Keratinocyte (primary cell): ENCODE measurements around the gene TBCE. TPM values are rescaled to one million over a fixed set of nuclear protein-coding genes. Genes with fewer than 3 reads are reported as not detected.

Experiments used
- DNase-seq: peaks from one replicate; pipeline ENCODE4 v3.0.0-alpha.2; 2011; ENCODE audit warnings: low read depth, missing footprints, low spot score
- FAIRE-seq: peaks from 2 replicates; lab custom pipeline; 2011; peaks lifted over from hg19 to GRCh38; lab: Jason Lieb, UNC
- H2AFZ ChIP-seq: 2 replicates; pipeline ENCODE4 v1.6.0; 2012; ENCODE audit warnings: low read length, control low read depth, inconsistent platforms; ENCODE audit not compliant: control insufficient read depth
- H3K27ac ChIP-seq: 2 replicates; pipeline ENCODE4 v1.5.1; 2011; ENCODE audit warnings: low read length; ENCODE audit not compliant: control insufficient read depth, insufficient read depth
- H3K27me3 ChIP-seq: 3 replicates; pipeline ENCODE4 v1.6.0; 2011; ENCODE audit warnings: low read length; ENCODE audit not compliant: control insufficient read depth, insufficient read depth; ENCODE audit errors: extremely low read depth
- H3K36me3 ChIP-seq, 2 experiments: 2 replicates in 1 of 2; 3 replicates in 1 of 2; pipeline ENCODE4 v1.5.1; 2011; ENCODE audit warnings: low read length in 2 of 2, mild to moderate bottlenecking in 1 of 2; ENCODE audit not compliant: control insufficient read depth in 2 of 2, insufficient read depth in 2 of 2; ENCODE audit errors: extremely low read depth in 1 of 2
- H3K4me1 ChIP-seq: 3 replicates; pipeline ENCODE4 v1.5.1; 2011; ENCODE audit warnings: low read length; ENCODE audit not compliant: control insufficient read depth, insufficient read depth; ENCODE audit errors: extremely low read depth
- H3K4me2 ChIP-seq: 3 replicates; pipeline ENCODE4 v1.6.0; 2011; ENCODE audit warnings: low read depth, low read length; ENCODE audit not compliant: control insufficient read depth, insufficient read depth; ENCODE audit errors: extremely low read depth
- H3K4me3 ChIP-seq, 3 experiments: fragments of 200-600 bp in 1 of 3; sonication (generic) in 1 of 3; 2 replicates in 2 of 3; 3 replicates in 1 of 3; pipeline ENCODE4 v1.5.1; 2011 to 2016; ENCODE audit warnings: low read length in 3 of 3, mild to moderate bottlenecking in 3 of 3, control low read depth in 2 of 3, inconsistent platforms in 1 of 3, low read depth in 1 of 3, mixed read lengths in 1 of 3, mixed run types in 1 of 3, moderate library complexity in 1 of 3; ENCODE audit not compliant: control insufficient read depth in 2 of 3, insufficient read depth in 2 of 3; ENCODE audit errors: extremely low read depth in 1 of 3
- H3K79me2 ChIP-seq: 2 replicates; pipeline ENCODE4 v1.6.0; 2012; ENCODE audit warnings: low read length; ENCODE audit not compliant: control insufficient read depth, insufficient read depth
- H3K9ac ChIP-seq: 3 replicates; pipeline ENCODE4 v1.6.0; 2011; ENCODE audit warnings: low read length; ENCODE audit not compliant: control insufficient read depth, insufficient read depth; ENCODE audit errors: extremely low read depth
- H3K9me1 ChIP-seq: 3 replicates; pipeline ENCODE4 v1.6.0; 2011; ENCODE audit warnings: low read length; ENCODE audit not compliant: control insufficient read depth, insufficient read depth; ENCODE audit errors: extremely low read depth
- H3K9me3 ChIP-seq: 2 replicates; pipeline ENCODE4 v1.5.1; 2012; ENCODE audit warnings: low read depth, low read length; ENCODE audit not compliant: control insufficient read depth
- H4K20me1 ChIP-seq: 3 replicates; pipeline ENCODE4 v1.6.0; 2011; ENCODE audit warnings: low read length; ENCODE audit not compliant: control insufficient read depth, insufficient read depth; ENCODE audit errors: extremely low read depth
- CTCF ChIP-seq, 3 experiments: IDR thresholded peaks in 1 of 3; conservative IDR thresholded peaks in 1 of 3; optimal IDR thresholded peaks in 1 of 3; 2 replicates in 2 of 3; 3 replicates in 1 of 3; pipeline versions ENCODE3 to v1.5.1; 2011; ENCODE audit warnings: low read length in 3 of 3, mild to moderate bottlenecking in 3 of 3, moderate library complexity in 2 of 3, control low read depth in 1 of 3, inconsistent platforms in 1 of 3; ENCODE audit not compliant: insufficient read depth in 2 of 3; ENCODE audit errors: extremely low read depth in 1 of 3
- EZH2 ChIP-seq: IDR thresholded peaks from one replicate; pipeline ENCODE4 v1.6.1; 2012; ENCODE audit warnings: inconsistent platforms, mild to moderate bottlenecking, low read length, moderate library complexity
- dilution Hi-C: fragments of 300-500 bp; cut with MboI; formaldehyde crosslinking; loops from one replicate; pipeline ENCODE4 v1.7.0; 2020; ENCODE audit warnings: low sequenced_read_pairs; ENCODE audit not compliant: extremely low pct_ligation_motif_present
- polyA plus RNA-seq, 5 experiments: library from polyadenylated mRNA; depleted of rRNA in 3 of 5; stranded (reverse) in 3 of 5; stranded (forward) in 1 of 5; unstranded in 1 of 5; fragments of >200 nt; gene quantifications; 1 replicate in 1 of 5; 2 replicates in 3 of 5; 3 replicates in 1 of 5; pipeline versions ENCODE4 v1.2.1 to v1.2.3, GENCODE V29; 2011 to 2012; ENCODE audit warnings: missing spikeins in 2 of 5, low read depth in 1 of 5, low replicate concordance in 1 of 5

Gene TBCE
- polyA plus RNA-seq, 1 donor (not counting 4 experiments of a cell fraction or from before 2014, with no cell fraction given) = 27.5 TPM

DNA sequence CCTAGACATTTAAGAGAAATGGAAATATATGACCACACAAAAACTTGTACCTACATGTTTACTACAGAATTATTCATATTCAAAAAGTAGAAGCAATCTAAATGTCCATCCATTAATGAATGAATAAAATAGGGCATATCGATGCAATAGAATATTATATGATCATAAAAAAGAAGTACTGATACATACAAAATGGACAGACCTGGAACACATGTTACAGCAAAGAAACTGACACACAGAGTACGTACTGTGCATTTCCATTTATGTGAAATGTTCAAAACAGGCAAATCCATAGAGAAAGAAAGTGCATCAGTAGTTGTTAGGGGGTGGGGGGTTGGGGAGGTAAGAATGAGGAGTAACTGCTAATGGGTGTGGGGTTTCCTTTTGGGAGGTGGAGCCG lies 97.8 kb downstream of the TBCE start:
- Histone ChIP-seq H3K36me3 (peaks cover 2 to 13% of the 10 kb centered on the region in 2 experiments), H3K27me3 (no peaks in the 10 kb centered on the region), H3K27ac (no peak overlapping the region), H3K4me2 (no peak overlapping the region), H4K20me1 (no peaks in the 10 kb centered on the region), H3K9me1 (no peaks in the 10 kb centered on the region), H3K9me3 (no peaks in the 10 kb centered on the region), H3K9ac (no peak overlapping the region), H3K79me2 (no peaks in the 10 kb centered on the region), H3K4me1 (peaks cover 11% of the 10 kb centered on the region), H3K4me3 (no peak overlapping the region), H2AFZ (no peak overlapping the region)
- TF ChIP-seq EZH2 = no peak
- TF ChIP-seq CTCF (optimal IDR thresholded peaks at IDR 0.05 in 1 of 3, IDR thresholded peaks at IDR 0.05 in 1 of 3, conservative IDR thresholded peaks at IDR 0.05 in 1 of 3; ENCODE audit: extremely low read depth in 1 of 3, insufficient read depth in 2 of 3, low read length in 3 of 3) = no peak
- dilution Hi-C loops = no loop called here
- FAIRE-seq (no peak), DNase-seq (no peak)

DNA sequence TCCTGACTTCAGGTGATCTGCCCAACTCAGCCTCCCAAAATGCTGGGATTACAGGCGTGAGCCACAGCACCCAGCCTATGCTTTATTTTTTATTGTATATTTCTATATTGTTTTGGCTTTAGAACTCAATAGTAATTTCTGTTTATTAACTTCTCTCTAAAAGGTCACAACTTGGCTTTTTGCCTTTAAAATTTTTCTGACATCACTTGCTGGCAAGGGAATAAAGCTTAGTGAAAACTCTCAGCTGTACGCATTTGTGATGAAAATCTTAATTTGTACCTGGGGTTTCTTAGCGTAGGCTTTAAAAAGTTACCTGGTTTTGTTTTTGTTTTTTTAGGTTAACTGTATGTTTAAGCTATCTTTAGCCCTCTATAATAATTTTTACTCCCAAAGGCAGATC lies 100.8 kb downstream of the TBCE start:
- Histone ChIP-seq H4K20me1 (no peaks in the 10 kb centered on the region), H3K27ac (no peak overlapping the region), H3K9ac (no peak overlapping the region), H3K4me2 (no peak overlapping the region), H3K79me2 (no peaks in the 10 kb centered on the region), H3K36me3 (peaks cover 0 to 10% of the 10 kb centered on the region in 2 experiments), H3K27me3 (no peaks in the 10 kb centered on the region), H3K9me1 (no peaks in the 10 kb centered on the region), H3K4me3 (no peak overlapping the region), H3K9me3 (no peaks in the 10 kb centered on the region), H2AFZ (no peak overlapping the region), H3K4me1 (peaks cover 11% of the 10 kb centered on the region)
- dilution Hi-C loops = no loop called here
- TF ChIP-seq EZH2 = no peak
- no peak for TF ChIP-seq CTCF (optimal IDR thresholded peaks at IDR 0.05 in 1 of 3, IDR thresholded peaks at IDR 0.05 in 1 of 3, conservative IDR thresholded peaks at IDR 0.05 in 1 of 3; ENCODE audit: extremely low read depth in 1 of 3, insufficient read depth in 2 of 3, low read length in 3 of 3)
- FAIRE-seq = no peak
- no peak for DNase-seq
